ENCODE results near the gene PAK1. TPM values are rescaled to one million over a fixed set of nuclear protein-coding genes. Genes with fewer than 3 reads are reported as not detected.

PAK1 gene
- polyA plus RNA-seq, 3 donors, result 128 to 195 (median 134) TPM

- H4K20me1 ChIP-seq (ENCODE audit: insufficient read depth, low read length), result peaks cover 78% of the 10 kb centered on the region
- no peak overlapping the region for H3K4me2 ChIP-seq (replicated peaks; ENCODE audit: extremely low read depth, low read length, poor library complexity, severe bottlenecking)
- TF ChIP-seq, protein P1, sequence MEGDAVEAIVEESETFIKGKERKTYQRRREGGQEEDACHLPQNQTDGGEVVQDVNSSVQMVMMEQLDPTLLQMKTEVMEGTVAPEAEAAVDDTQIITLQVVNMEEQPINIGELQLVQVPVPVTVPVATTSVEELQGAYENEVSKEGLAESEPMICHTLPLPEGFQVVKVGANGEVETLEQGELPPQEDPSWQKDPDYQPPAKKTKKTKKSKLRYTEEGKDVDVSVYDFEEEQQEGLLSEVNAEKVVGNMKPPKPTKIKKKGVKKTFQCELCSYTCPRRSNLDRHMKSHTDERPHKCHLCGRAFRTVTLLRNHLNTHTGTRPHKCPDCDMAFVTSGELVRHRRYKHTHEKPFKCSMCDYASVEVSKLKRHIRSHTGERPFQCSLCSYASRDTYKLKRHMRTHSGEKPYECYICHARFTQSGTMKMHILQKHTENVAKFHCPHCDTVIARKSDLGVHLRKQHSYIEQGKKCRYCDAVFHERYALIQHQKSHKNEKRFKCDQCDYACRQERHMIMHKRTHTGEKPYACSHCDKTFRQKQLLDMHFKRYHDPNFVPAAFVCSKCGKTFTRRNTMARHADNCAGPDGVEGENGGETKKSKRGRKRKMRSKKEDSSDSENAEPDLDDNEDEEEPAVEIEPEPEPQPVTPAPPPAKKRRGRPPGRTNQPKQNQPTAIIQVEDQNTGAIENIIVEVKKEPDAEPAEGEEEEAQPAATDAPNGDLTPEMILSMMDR (IDR thresholded peaks at IDR 0.05), result no peak
- H3K36me3 ChIP-seq (replicated peaks in 1 of 2; ENCODE audit: control insufficient read depth in 1 of 2, insufficient read depth in 2 of 2, low read length in 2 of 2), result peaks cover 90 to 100% of the 10 kb centered on the region in 2 donors
- Mint-ChIP-seq H3K4me1 (no peaks in the 10 kb centered on the region), H3K4me3 (no peak overlapping the region), H3K36me3 (peaks cover 68 to 70% of the 10 kb centered on the region in 2 donors), H3K27me3 (ENCODE audit: low read depth in 3 of 3) (no peaks in the 10 kb centered on the region), H3K9me3 (no peaks in the 10 kb centered on the region), H3K27ac (no peak overlapping the region)
- H3K4me1 ChIP-seq (ENCODE audit: control insufficient read depth in 1 of 2, insufficient read depth in 2 of 2, low read length in 2 of 2), result no peaks in the 10 kb centered on the region
- WGBS (ENCODE audit: insufficient coverage), result no CpG with 5 or more reads among the region's 2 CpGs
- H2AFZ ChIP-seq (ENCODE audit: insufficient read depth, low read depth, low read length, poor library complexity, severe bottlenecking), result no peak overlapping the region
- intact Hi-C loops (cut with micrococcal nuclease), result no loop called here
- H3K79me2 ChIP-seq (ENCODE audit: insufficient read depth, low read length), result no peaks in the 10 kb centered on the region
- DNase-seq, result no peak
- H3K27me3 ChIP-seq (ENCODE audit: control insufficient read depth in 2 of 2, insufficient read depth in 2 of 2, low read length in 2 of 2), result no peaks in the 10 kb centered on the region
- H3K27ac ChIP-seq (ENCODE audit: low read depth in 1 of 2, low read length in 2 of 2), result no peak overlapping the region
- no peak overlapping the region for H3K9ac ChIP-seq (ENCODE audit: insufficient read depth, low read length, poor library complexity, severe bottlenecking)
- no peak overlapping the region for H3K4me3 ChIP-seq (replicated peaks in 1 of 3; ENCODE audit: low read depth in 2 of 3, low read length in 3 of 3)
- no peaks in the 10 kb centered on the region for H3K9me3 ChIP-seq (replicated peaks in 1 of 2; ENCODE audit: control insufficient read depth in 1 of 2, insufficient read depth in 1 of 2, low read length in 2 of 2)
These were observed 125.9 kb downstream of the PAK1 start for GRCh38 chr11:77347948-77348347.

DNA sequence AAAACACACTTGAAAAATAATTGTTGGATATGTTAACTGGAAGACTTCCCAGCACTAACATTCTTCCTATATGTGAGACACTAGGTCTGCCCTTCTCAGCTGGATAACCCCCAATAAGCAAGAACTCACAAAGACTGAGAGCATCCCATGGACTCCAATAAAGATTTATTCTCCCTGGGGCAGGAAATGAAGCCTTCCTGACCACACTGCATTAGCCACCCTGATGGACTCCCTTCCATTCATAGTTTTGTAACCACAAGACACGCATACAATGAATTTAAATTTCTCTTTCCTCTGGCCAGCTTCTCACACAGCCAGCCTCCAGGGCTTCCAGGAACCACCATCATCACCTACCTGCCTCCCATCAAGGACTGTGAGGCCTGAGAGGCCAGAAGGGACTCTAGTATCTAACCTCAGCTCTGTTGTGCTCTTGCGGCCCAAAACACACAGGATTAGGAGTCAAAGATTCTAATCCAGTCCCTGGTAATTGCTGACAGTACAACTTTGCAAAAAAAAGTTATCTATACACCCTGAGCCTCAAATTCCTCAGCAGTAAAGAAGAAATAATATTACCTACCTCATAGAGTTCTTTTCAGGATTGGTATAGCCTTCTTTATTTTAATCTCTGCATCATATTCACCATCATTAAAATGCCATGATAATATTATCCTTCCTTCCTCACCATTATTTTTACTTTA, 126.8 kb downstream of the PAK1 start:
- H3K27me3 ChIP-seq (ENCODE audit: control insufficient read depth in 2 of 2, insufficient read depth in 2 of 2, low read length in 2 of 2), result no peaks in the 10 kb centered on the region
- H2AFZ ChIP-seq (ENCODE audit: insufficient read depth, low read depth, low read length, poor library complexity, severe bottlenecking), result no peak overlapping the region
- no peak for DNase-seq
- no peak overlapping the region for H3K9ac ChIP-seq (ENCODE audit: insufficient read depth, low read length, poor library complexity, severe bottlenecking)
- TF ChIP-seq, protein P1 (IDR thresholded peaks at IDR 0.05), result no peak
- no peaks in the 10 kb centered on the region for H3K4me1 Mint-ChIP-seq
- H3K9me3 ChIP-seq (replicated peaks in 1 of 2; ENCODE audit: control insufficient read depth in 1 of 2, insufficient read depth in 1 of 2, low read length in 2 of 2), result no peaks in the 10 kb centered on the region
- peak overlapping the region in 2 of 7 donors; percentile 38 to 59 for H3K27ac Mint-ChIP-seq
- peaks cover 90 to 100% of the 10 kb centered on the region in 2 donors for H3K36me3 ChIP-seq (replicated peaks in 1 of 2; ENCODE audit: control insufficient read depth in 1 of 2, insufficient read depth in 2 of 2, low read length in 2 of 2)
- intact Hi-C loops (cut with micrococcal nuclease), result no loop called here
- 100% methylated on average over 1 of the region's 2 CpGs for WGBS (ENCODE audit: insufficient coverage)
- H4K20me1 ChIP-seq (ENCODE audit: insufficient read depth, low read length), result peaks cover 73% of the 10 kb centered on the region
- no peaks in the 10 kb centered on the region for H3K9me3 Mint-ChIP-seq
- H3K4me1 ChIP-seq (ENCODE audit: control insufficient read depth in 1 of 2, insufficient read depth in 2 of 2, low read length in 2 of 2), result no peaks in the 10 kb centered on the region
- H3K27ac ChIP-seq (ENCODE audit: low read depth in 1 of 2, low read length in 2 of 2), result no peak overlapping the region
- peaks cover 76 to 77% of the 10 kb centered on the region in 2 donors for H3K36me3 Mint-ChIP-seq
- no peak overlapping the region for H3K4me3 Mint-ChIP-seq
- no peak overlapping the region for H3K4me2 ChIP-seq (replicated peaks; ENCODE audit: extremely low read depth, low read length, poor library complexity, severe bottlenecking)
- no peaks in the 10 kb centered on the region for H3K79me2 ChIP-seq (ENCODE audit: insufficient read depth, low read length)
- H3K27me3 Mint-ChIP-seq (ENCODE audit: low read depth in 3 of 3), result no peaks in the 10 kb centered on the region
- H3K4me3 ChIP-seq (replicated peaks in 1 of 3; ENCODE audit: low read depth in 2 of 3, low read length in 3 of 3), result no peak overlapping the region
